ENCODE results near the gene PPP2R5C.

GRCh38 chr14:101810897-101811621, 49.5 kb downstream of the PPP2R5C start:
- TF ChIP-seq CTCF (IDR thresholded peaks at IDR 0.05) (no peak), EP300 (IDR thresholded peaks at IDR 0.05) (no peak), POLR2A (IDR thresholded peaks at IDR 0.05) (no peak)

Data from tibial nerve (tissue), 4 donors.